Measurements from ENCODE around the gene GRM4. TPM values are rescaled to one million over a fixed set of nuclear protein-coding genes. Genes with fewer than 3 reads are reported as not detected.

GRM4 gene
- total RNA-seq, 1 donor from 2014 or later: not detected

DNA sequence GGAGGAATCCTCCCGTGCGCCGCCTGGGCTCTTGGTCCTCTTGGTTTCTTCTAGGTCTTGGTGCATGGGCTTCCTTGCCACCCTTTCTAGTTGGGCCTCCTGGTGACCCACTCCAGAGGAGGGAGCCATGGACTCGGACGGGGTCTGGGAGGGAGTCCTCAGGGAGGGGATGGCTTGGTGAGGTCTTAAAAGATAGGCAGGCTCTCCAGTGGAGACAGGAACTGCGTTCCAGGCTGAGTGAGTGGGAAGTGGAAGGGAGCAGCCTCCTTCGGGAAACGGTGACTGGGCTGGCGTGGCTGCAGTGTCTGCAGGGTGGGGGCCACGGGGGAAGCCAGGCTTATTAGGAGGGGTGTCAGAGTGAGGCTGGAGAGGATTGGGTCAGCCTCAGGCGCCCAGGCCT is 152.8 kb downstream of the GRM4 start:
- Histone ChIP-seq H3K9me3 (no peaks in the 10 kb centered on the region), H3K36me3 (no peaks in the 10 kb centered on the region), H3K27ac (no peak overlapping the region), H3K4me3 (no peak overlapping the region), H3K27me3 (no peaks in the 10 kb centered on the region), H3K4me1 (no peaks in the 10 kb centered on the region)
- DNase-seq (ENCODE audit: low spot score in 2 of 2): peak in 1 of 2 donors; percentile 43
- no peak for TF ChIP-seq CTCF (IDR thresholded peaks at IDR 0.05)
- intact Hi-C loops (cut with DNase I): no loop called here

DNA sequence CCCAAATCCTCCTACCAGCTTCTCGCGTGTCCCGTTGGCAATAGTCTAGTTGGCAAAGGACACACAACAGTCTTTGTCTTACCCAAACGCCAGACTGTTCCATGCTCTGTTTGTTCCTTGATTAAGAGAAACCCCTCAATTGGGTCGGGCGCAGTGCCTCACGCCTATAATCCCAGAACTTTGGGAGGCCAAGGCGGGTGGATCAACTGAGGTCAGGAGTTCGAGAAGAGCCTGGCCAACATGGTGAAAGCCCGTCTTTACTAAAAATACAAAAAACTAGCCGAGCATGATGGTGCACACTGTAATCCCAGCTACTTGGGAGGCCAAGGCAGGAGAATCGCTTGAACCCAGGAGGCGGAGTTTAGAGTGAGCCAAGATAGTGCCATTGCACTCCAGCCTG is 153.7 kb downstream of the GRM4 start:
- Histone ChIP-seq H3K36me3 (no peaks in the 10 kb centered on the region), H3K4me1 (no peaks in the 10 kb centered on the region), H3K27ac (no peak overlapping the region), H3K27me3 (no peaks in the 10 kb centered on the region), H3K9me3 (no peaks in the 10 kb centered on the region), H3K4me3 (no peak overlapping the region)
- intact Hi-C loops (cut with DNase I): no loop called here
- DNase-seq (ENCODE audit: low spot score in 2 of 2): peak in 1 of 2 donors; percentile 37
- no peak for TF ChIP-seq CTCF (IDR thresholded peaks at IDR 0.05)

GRCh38 chr6:33991610-33992009 is 154.3 kb downstream of the GRM4 start:
- no peak for DNase-seq (ENCODE audit: low spot score in 2 of 2)
- TF ChIP-seq CTCF (IDR thresholded peaks at IDR 0.05): no peak

DNA sequence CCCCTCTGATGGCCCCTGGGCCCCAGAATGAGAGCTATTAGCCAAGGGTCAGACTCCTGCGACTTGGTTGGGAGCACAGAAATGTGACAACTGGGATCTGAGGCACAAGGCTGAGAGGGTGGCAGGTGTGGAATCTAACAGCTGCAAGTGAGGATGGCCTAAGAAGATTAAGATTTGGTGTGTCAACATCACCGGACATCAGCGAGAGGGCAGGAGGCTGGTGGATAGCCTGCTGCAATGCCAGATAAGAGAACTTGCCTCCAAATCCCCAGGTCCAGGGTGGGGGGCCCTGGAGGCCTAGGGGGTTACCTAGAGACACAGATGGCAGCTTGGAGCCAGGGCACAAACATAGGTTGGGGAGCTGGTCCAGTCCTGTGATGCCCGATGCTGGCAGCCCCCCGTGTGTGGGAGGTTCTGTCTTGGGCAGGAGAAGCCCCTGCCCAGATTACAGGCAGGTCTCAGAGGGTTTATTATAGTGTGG is 155.8 kb downstream of the GRM4 start:
- intact Hi-C loops (cut with DNase I): no loop called here
- no peaks in the 10 kb centered on the region for H3K27me3 ChIP-seq
- H3K9me3 ChIP-seq: no peaks in the 10 kb centered on the region
- H3K4me3 ChIP-seq: no peak overlapping the region
- no peaks in the 10 kb centered on the region for H3K4me1 ChIP-seq
- H3K36me3 ChIP-seq: no peaks in the 10 kb centered on the region
- H3K27ac ChIP-seq: no peak overlapping the region
- peak in 1 of 2 donors; percentile 56 for DNase-seq (ENCODE audit: low spot score in 2 of 2)
- no peak for TF ChIP-seq CTCF (IDR thresholded peaks at IDR 0.05)

More at GRCh38 chr6:33991610-33992009, 154.3 kb downstream of the GRM4 start:
- no peaks in the 10 kb centered on the region for H3K27me3 ChIP-seq
- H3K4me3 ChIP-seq: no peak overlapping the region
- H3K36me3 ChIP-seq: no peaks in the 10 kb centered on the region
- H3K27ac ChIP-seq: no peak overlapping the region
- intact Hi-C loops (cut with DNase I): no loop called here
- H3K4me1 ChIP-seq: no peaks in the 10 kb centered on the region
- H3K9me3 ChIP-seq: no peaks in the 10 kb centered on the region

- peak in 1 of 2 donors; percentile 43 for DNase-seq (ENCODE audit: low spot score in 2 of 2)
- Histone ChIP-seq H3K27ac (no peak overlapping the region), H3K9me3 (no peaks in the 10 kb centered on the region), H3K36me3 (no peaks in the 10 kb centered on the region), H3K27me3 (no peaks in the 10 kb centered on the region), H3K4me1 (no peaks in the 10 kb centered on the region), H3K4me3 (no peak overlapping the region)
- intact Hi-C loops (cut with DNase I): no loop called here
- no peak for TF ChIP-seq CTCF (IDR thresholded peaks at IDR 0.05)
Observed at GRCh38 chr6:33989016-33989854, 156.7 kb downstream of the GRM4 start.
